Uterus (tissue), 2 donors: ENCODE measurements around the gene LDLR.
"Not testable (repeated sequence)": the region's sequence is repeated elsewhere in the genome, so short reads cannot be mapped to it uniquely, and the experiment has no call there.

Experiments
- POLR2A ChIP-seq, 2 donors: fragments of 450-650 bp; IDR thresholded peaks; one replicate each; pipeline ENCODE4 v1.6.1; 2016; ENCODE audit warnings: antibody characterized with exemption in 2 of 2, mild to moderate bottlenecking in 1 of 2, moderate library complexity in 1 of 2
- TF ChIP-seq, protein P1 (sequence below), 4 experiments: fragments of 200-600 bp in 2 of 4; fragments of 450-650 bp in 2 of 4; sonication (generic) in 2 of 4; IDR thresholded peaks; one replicate each; pipeline ENCODE4 v1.5.1; 2016 to 2019; ENCODE audit warnings: antibody characterized with exemption in 4 of 4, mild to moderate bottlenecking in 2 of 4, moderate library complexity in 1 of 4

DNA sequence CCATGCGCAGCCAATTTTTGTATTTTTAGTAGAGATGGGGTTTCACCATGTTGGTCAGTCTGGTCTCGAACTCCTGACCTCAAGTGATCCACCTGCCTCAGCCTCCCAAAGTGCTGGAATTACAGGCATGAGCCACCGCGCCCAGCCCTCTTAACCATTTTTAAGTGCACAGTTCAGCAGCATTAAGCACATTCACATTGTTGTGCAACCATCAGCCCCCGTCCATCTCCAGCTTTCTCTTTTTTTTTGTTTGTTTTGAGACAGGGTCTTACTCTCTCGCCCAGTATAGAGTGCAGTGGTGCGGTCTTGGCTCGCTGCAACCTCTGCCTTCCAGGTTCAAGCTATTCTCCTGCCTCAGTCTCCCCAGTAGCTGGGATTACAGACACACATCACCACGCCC, 12.5 kb upstream of the LDLR start:
- not testable (repeated sequence) for TF ChIP-seq POLR2A (IDR thresholded peaks at IDR 0.05)
- TF ChIP-seq, protein P1, sequence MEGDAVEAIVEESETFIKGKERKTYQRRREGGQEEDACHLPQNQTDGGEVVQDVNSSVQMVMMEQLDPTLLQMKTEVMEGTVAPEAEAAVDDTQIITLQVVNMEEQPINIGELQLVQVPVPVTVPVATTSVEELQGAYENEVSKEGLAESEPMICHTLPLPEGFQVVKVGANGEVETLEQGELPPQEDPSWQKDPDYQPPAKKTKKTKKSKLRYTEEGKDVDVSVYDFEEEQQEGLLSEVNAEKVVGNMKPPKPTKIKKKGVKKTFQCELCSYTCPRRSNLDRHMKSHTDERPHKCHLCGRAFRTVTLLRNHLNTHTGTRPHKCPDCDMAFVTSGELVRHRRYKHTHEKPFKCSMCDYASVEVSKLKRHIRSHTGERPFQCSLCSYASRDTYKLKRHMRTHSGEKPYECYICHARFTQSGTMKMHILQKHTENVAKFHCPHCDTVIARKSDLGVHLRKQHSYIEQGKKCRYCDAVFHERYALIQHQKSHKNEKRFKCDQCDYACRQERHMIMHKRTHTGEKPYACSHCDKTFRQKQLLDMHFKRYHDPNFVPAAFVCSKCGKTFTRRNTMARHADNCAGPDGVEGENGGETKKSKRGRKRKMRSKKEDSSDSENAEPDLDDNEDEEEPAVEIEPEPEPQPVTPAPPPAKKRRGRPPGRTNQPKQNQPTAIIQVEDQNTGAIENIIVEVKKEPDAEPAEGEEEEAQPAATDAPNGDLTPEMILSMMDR (IDR thresholded peaks at IDR 0.05), result not testable (repeated sequence)
